Measurements from ENCODE around the gene FEZ2.
"Not testable (repeated sequence)": the region's sequence is repeated elsewhere in the genome, so short reads cannot be mapped to it uniquely, and the experiment has no call there.

The FEZ2 gene

DNA sequence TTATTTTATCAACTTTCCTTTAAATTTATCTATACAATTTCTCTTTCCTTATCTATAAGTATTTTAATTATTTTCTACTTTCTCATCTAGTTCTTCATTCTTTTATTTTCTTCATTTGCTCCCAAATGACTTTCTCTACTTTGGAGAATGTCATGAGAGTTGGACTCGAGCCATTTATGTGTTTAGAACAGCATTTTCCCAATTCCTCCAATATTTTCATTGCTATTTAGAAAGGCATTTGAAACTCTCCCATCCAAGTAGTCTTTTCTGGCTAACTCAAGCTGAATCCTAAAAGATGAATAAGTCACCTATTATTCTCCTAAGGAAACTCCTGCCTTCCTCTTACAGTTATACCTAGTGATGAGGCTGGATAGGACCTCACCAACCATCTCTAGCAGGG, 15.8 kb upstream of the FEZ2 start:
- no peaks in the 10 kb centered on the region for H3K36me3 ChIP-seq (ENCODE audit: control insufficient read depth, insufficient read depth, low read length)
- H3K9me3 ChIP-seq (ENCODE audit: control insufficient read depth, insufficient read depth, low read length): no peaks in the 10 kb centered on the region
- no peak overlapping the region for H3K27ac ChIP-seq (ENCODE audit: low read depth, low read length)
- H3K27me3 ChIP-seq (ENCODE audit: control insufficient read depth, insufficient read depth, low read length): no peaks in the 10 kb centered on the region
- no peak overlapping the region for H3K4me3 ChIP-seq (ENCODE audit: low read depth, low read length)
- H3K4me1 ChIP-seq (ENCODE audit: control insufficient read depth, insufficient read depth, low read length): peaks cover 42% of the 10 kb centered on the region
- H3K9ac ChIP-seq (ENCODE audit: low read depth, low read length): no peak overlapping the region

DNA sequence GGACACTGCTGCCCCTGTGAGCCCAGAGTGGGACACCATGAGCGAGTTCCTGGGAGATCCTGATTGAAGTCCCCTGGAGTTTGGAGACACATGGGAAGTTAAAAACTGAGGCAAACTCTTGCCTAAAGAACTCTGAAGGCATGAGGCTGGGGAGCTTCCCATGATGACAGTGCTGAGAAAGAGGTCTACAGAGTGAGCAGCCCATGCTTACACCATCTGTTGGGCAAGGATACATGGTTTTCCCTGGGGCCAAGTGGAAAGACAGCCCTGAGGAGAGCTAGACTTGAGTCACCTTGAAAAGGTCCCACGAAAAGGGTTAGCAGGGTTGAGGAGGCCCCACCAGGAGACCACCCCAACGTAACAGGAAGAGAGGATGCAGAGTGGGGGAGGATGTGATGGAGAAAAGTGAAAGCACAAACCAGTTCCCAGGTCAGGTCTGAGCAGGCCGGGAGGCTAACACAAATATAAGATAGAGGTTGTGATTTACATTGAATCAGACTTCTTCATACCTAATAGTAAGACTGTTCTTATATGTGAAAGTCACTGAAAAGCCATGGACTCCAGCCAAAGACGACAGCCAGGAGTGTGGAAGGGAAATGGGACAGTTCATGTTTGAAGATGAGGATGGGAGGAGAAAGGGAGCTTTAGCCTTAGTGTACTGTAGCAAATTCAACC, 13.5 kb upstream of the FEZ2 start:
- no peaks in the 10 kb centered on the region for H3K9me3 ChIP-seq (ENCODE audit: control insufficient read depth, insufficient read depth, low read length)
- H3K9ac ChIP-seq (ENCODE audit: low read depth, low read length): no peak overlapping the region
- H3K4me3 ChIP-seq (ENCODE audit: low read depth, low read length): no peak overlapping the region
- no peak overlapping the region for H3K27ac ChIP-seq (ENCODE audit: low read depth, low read length)
- no peaks in the 10 kb centered on the region for H3K27me3 ChIP-seq (ENCODE audit: control insufficient read depth, insufficient read depth, low read length)
- peaks cover 28% of the 10 kb centered on the region for H3K4me1 ChIP-seq (ENCODE audit: control insufficient read depth, insufficient read depth, low read length)
- H3K36me3 ChIP-seq (ENCODE audit: control insufficient read depth, insufficient read depth, low read length): no peaks in the 10 kb centered on the region

DNA sequence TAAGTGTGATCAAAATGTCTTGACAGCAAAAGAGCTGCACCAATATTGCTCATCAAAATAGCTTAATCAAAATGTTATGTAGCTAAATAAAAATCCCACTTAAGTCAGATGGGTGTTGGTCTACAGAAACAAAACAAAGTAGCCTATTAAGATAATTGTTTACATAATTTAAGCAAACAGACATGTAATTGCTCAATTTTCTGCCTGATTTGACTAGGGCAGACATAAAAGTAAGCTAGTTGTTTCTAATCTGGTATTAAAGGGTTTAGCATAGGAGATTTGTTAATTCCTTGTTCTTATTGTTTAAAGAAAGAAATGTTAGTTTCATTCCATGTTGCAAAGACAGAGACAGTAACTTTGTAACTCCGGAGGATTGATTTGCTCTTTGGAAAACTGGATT, 11.5 kb upstream of the FEZ2 start:
- Histone ChIP-seq H3K27ac (ENCODE audit: low read depth, low read length) (no peak overlapping the region), H3K27me3 (ENCODE audit: control insufficient read depth, insufficient read depth, low read length) (no peaks in the 10 kb centered on the region), H3K4me1 (ENCODE audit: control insufficient read depth, insufficient read depth, low read length) (peaks cover 10% of the 10 kb centered on the region)

DNA sequence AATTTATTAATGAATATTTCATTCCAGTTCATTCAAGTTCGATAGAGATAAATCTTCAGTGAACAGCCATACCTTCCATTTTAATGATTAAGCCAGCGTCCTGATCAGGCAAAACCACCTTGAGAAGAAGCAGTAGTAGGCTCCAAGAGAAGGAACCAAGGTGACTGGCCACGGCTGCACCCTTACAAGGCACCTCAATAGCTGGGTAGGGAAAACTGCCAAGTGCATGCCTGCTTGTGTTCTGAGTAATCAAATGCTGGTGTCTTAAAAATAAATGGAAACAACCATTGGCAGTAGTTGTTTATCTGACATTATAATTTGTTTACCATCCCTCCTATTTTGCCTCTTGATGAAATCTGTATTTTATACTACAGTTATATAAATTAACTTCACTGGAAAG, 10.0 kb upstream of the FEZ2 start:
- Histone ChIP-seq H3K36me3 (ENCODE audit: control insufficient read depth, insufficient read depth, low read length) (no peaks in the 10 kb centered on the region), H3K4me3 (ENCODE audit: low read depth, low read length) (no peak overlapping the region), H3K27me3 (ENCODE audit: control insufficient read depth, insufficient read depth, low read length) (no peaks in the 10 kb centered on the region), H3K9ac (ENCODE audit: low read depth, low read length) (no peak overlapping the region), H3K4me1 (ENCODE audit: control insufficient read depth, insufficient read depth, low read length) (peaks cover 3% of the 10 kb centered on the region; the same call in 1 of the 2 replicates), H3K9me3 (ENCODE audit: control insufficient read depth, insufficient read depth, low read length) (no peaks in the 10 kb centered on the region), H3K27ac (ENCODE audit: low read depth, low read length) (no peak overlapping the region)

More for the DNA sequence above, 11.5 kb upstream of the FEZ2 start:
- Histone ChIP-seq H3K4me3 (ENCODE audit: low read depth, low read length) (no peak overlapping the region), H3K9ac (ENCODE audit: low read depth, low read length) (no peak overlapping the region), H3K36me3 (ENCODE audit: control insufficient read depth, insufficient read depth, low read length) (no peaks in the 10 kb centered on the region), H3K9me3 (ENCODE audit: control insufficient read depth, insufficient read depth, low read length) (no peaks in the 10 kb centered on the region)

DNA sequence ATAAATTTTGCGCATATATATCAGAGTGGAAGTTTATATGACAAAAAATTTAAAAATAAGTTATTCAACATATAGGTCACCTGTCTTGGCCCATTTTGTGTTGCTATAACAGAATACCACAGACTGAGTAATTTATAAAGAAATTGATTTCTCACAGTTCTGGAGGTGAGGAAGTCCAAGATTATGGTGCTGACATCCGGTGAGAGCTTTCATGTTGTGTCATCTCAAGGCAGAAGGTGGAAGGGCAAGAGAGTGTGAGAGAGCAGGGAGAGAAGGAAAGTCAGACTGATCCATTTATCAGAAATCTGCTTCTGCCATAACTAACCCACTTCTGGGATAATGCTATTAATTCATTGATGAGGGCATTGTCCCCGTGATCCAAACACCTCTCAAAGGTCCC, 9.0 kb upstream of the FEZ2 start:
- no peaks in the 10 kb centered on the region for H3K27me3 ChIP-seq (ENCODE audit: control insufficient read depth, insufficient read depth, low read length)
- no peaks in the 10 kb centered on the region for H3K9me3 ChIP-seq (ENCODE audit: control insufficient read depth, insufficient read depth, low read length)
- no peak overlapping the region for H3K27ac ChIP-seq (ENCODE audit: low read depth, low read length)
- H3K9ac ChIP-seq (ENCODE audit: low read depth, low read length): no peak overlapping the region
- no peak overlapping the region for H3K4me3 ChIP-seq (ENCODE audit: low read depth, low read length)
- H3K4me1 ChIP-seq (ENCODE audit: control insufficient read depth, insufficient read depth, low read length): no peaks in the 10 kb centered on the region
- H3K36me3 ChIP-seq (ENCODE audit: control insufficient read depth, insufficient read depth, low read length): no peaks in the 10 kb centered on the region

DNA sequence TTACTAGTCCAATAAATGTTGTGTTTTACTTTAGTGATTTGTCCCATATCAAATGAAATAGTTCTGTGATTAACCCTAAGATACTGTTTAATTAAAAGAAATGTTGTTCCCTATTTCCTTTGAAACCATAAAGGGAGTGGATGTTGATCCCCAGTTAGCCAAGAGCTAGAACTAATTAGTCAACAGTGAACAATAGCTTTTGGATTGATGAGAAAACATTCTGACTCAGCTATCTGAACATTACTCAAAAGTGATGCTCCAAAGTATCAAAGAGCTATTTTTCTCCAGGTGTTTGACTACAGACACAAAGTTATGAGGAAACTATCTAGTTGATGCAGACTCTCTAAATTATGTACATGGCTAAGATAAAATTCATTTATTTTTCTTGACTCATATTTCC, 7.3 kb upstream of the FEZ2 start:
- Histone ChIP-seq H3K36me3 (ENCODE audit: control insufficient read depth, insufficient read depth, low read length) (no peaks in the 10 kb centered on the region), H3K4me1 (ENCODE audit: control insufficient read depth, insufficient read depth, low read length) (no peaks in the 10 kb centered on the region), H3K27ac (ENCODE audit: low read depth, low read length) (no peak overlapping the region), H3K9me3 (ENCODE audit: control insufficient read depth, insufficient read depth, low read length) (no peaks in the 10 kb centered on the region), H3K4me3 (ENCODE audit: low read depth, low read length) (no peak overlapping the region), H3K27me3 (ENCODE audit: control insufficient read depth, insufficient read depth, low read length) (no peaks in the 10 kb centered on the region), H3K9ac (ENCODE audit: low read depth, low read length) (no peak overlapping the region)

DNA sequence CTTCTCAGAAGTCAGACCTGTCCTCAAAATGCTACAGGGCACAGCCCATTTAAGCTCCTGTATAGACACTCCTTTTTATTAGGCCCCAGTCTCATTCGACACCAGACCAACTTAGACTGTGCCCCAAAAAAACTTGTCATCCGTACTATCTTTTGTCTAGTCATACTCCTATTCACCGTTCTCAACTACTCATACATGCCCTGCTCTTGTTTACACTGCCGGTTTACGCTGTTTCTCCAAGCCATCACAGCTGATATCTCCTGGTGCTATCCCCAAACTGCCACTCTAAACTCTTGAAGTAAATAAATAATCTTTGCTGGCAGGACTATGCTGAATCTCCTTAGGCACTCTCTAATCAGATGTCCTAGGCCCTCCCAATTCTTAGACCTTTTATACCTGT, 5.7 kb upstream of the FEZ2 start:
- not testable (repeated sequence) for H3K4me3 ChIP-seq (ENCODE audit: low read depth, low read length); H3K36me3 ChIP-seq (ENCODE audit: control insufficient read depth, insufficient read depth, low read length); H3K9ac ChIP-seq (ENCODE audit: low read depth, low read length); H3K27ac ChIP-seq (ENCODE audit: low read depth, low read length); H3K4me1 ChIP-seq (ENCODE audit: control insufficient read depth, insufficient read depth, low read length); H3K9me3 ChIP-seq (ENCODE audit: control insufficient read depth, insufficient read depth, low read length); H3K27me3 ChIP-seq (ENCODE audit: control insufficient read depth, insufficient read depth, low read length)

DNA sequence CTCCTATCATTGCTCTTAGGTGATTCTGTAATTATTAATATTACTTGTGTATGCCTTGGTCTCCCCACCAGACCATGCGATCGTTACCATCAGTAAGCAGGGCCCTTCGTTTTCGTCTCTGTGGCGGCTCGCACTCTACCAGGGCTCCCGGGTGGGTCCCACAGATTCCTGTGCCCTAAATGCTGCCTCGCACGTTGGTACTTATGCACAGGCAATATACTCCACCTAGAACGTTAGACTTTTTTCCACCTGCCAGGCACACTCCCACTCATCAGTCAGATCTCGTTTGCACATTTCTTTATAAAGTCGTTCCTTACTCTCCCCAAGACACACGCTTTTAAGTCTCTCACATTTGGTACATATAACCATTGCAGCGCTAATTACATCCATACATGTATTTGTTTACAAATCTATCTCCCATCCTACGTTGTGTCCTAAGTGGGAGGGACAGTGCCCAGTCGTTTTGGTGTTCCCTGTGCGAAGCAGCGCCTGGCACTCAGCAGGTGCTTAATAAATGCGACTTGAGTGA, 901 bp downstream of the FEZ2 start:
- H3K4me3 ChIP-seq (ENCODE audit: low read depth, low read length): peak overlapping the region; percentile 67
- peaks cover 15% of the 10 kb centered on the region for H3K4me1 ChIP-seq (ENCODE audit: control insufficient read depth, insufficient read depth, low read length)
- peaks cover 24% of the 10 kb centered on the region for H3K27me3 ChIP-seq (ENCODE audit: control insufficient read depth, insufficient read depth, low read length)
- peak overlapping the region; percentile 72; the same call in 1 of the 2 replicates for H3K9ac ChIP-seq (ENCODE audit: low read depth, low read length)
- H3K27ac ChIP-seq (ENCODE audit: low read depth, low read length): peak overlapping the region; percentile 93
- H3K36me3 ChIP-seq (ENCODE audit: control insufficient read depth, insufficient read depth, low read length): peaks cover 3% of the 10 kb centered on the region; the same call in 1 of the 2 replicates
- no peaks in the 10 kb centered on the region for H3K9me3 ChIP-seq (ENCODE audit: control insufficient read depth, insufficient read depth, low read length)

DNA sequence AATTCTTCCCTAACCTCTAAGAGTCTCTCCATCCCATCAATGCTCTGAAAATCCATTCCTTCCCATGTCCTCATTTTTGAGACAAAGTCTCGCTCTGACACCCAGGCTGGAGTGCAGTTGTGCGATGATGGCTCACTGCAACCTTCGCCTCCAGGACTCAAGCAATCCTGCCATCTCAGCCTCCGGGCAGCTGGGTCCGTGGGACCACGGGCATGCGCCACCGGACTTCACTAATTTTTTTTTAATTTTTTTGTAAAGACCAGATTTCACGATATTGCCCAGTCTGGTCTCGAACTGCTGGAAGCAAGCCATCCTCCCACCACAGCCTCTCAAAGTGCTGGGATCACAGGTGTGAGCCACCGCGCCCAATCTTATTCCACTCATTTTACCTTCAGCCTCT, 1.6 kb downstream of the FEZ2 start:
- Histone ChIP-seq H3K4me3 (ENCODE audit: low read depth, low read length) (no peak overlapping the region; the same call in 1 of the 2 replicates), H3K9ac (ENCODE audit: low read depth, low read length) (no peak overlapping the region)

DNA sequence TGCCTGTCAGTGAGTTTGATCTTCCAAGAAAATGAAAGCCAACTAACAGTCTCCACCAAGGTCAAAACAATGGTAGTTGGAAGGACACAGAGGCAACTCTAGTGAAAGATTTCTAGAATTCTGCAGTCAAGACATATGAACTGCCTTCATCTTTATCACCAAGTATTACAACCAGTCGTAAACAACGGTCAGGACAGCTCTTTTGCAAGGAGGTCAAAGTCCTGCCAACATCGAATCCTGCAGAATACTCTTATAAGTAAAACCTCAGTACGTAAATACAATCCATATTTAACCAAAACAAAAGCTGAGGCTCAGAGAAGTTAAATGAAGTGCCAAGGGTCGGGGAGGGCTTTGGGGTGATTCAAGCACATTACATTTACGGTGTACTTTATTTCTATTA, 3.1 kb downstream of the FEZ2 start:
- no peak overlapping the region for H3K9ac ChIP-seq (ENCODE audit: low read depth, low read length)
- no peak overlapping the region for H3K27ac ChIP-seq (ENCODE audit: low read depth, low read length)
- no peak overlapping the region for H3K4me3 ChIP-seq (ENCODE audit: low read depth, low read length)
- H3K36me3 ChIP-seq (ENCODE audit: control insufficient read depth, insufficient read depth, low read length): peaks cover 13% of the 10 kb centered on the region
- H3K9me3 ChIP-seq (ENCODE audit: control insufficient read depth, insufficient read depth, low read length): no peaks in the 10 kb centered on the region
- peaks cover 15% of the 10 kb centered on the region for H3K4me1 ChIP-seq (ENCODE audit: control insufficient read depth, insufficient read depth, low read length)
- peaks cover 24% of the 10 kb centered on the region for H3K27me3 ChIP-seq (ENCODE audit: control insufficient read depth, insufficient read depth, low read length)

More for the DNA sequence above, 1.6 kb downstream of the FEZ2 start:
- Histone ChIP-seq H3K27ac (ENCODE audit: low read depth, low read length) (no peak overlapping the region), H3K36me3 (ENCODE audit: control insufficient read depth, insufficient read depth, low read length) (peaks cover 3% of the 10 kb centered on the region; the same call in 1 of the 2 replicates), H3K4me1 (ENCODE audit: control insufficient read depth, insufficient read depth, low read length) (peaks cover 15% of the 10 kb centered on the region), H3K27me3 (ENCODE audit: control insufficient read depth, insufficient read depth, low read length) (peaks cover 24% of the 10 kb centered on the region), H3K9me3 (ENCODE audit: control insufficient read depth, insufficient read depth, low read length) (no peaks in the 10 kb centered on the region)

DNA sequence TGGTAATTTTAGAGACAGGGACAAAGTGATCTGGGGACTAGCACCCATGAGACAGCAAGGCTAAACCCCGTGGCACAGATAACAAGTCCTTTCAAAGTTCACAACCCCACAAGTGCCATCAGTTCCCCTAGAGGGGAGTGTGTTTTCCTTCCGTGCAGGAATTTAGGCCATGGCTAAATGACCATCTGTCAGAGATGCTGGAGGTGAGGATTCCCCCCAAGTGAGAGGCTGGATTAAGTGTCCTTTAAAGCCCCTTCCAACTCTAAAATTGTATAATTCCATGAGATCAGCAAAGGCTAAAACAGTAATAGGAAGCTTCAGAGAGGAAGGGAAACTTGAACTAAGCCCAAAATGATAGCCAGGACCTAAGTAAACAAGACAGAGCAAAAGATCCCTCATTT, 8.7 kb downstream of the FEZ2 start:
- Histone ChIP-seq H3K9ac (ENCODE audit: low read depth, low read length) (no peak overlapping the region), H3K4me3 (ENCODE audit: low read depth, low read length) (no peak overlapping the region), H3K36me3 (ENCODE audit: control insufficient read depth, insufficient read depth, low read length) (peaks cover 25% of the 10 kb centered on the region), H3K27me3 (ENCODE audit: control insufficient read depth, insufficient read depth, low read length) (no peaks in the 10 kb centered on the region), H3K4me1 (ENCODE audit: control insufficient read depth, insufficient read depth, low read length) (no peaks in the 10 kb centered on the region), H3K27ac (ENCODE audit: low read depth, low read length) (no peak overlapping the region), H3K9me3 (ENCODE audit: control insufficient read depth, insufficient read depth, low read length) (no peaks in the 10 kb centered on the region)
